HepG2 (cell line): ENCODE data around the gene RNPC3. TPM values are rescaled to one million over a fixed set of nuclear protein-coding genes. Genes with fewer than 3 reads are reported as not detected.

Source experiments
- ARID2 ChIP-seq: sonication (generic); formaldehyde crosslinking; IDR thresholded peaks from 2 replicates; pipeline ENCODE4 v1.8.1; 2022; ENCODE audit warnings: mild to moderate bottlenecking, missing genetic modification reagents, borderline replicate concordance
- CBX5 ChIP-seq: sonication (generic); formaldehyde crosslinking; IDR thresholded peaks from 2 replicates; pipeline ENCODE4 v1.4.0; 2020; ENCODE audit warnings: missing genetic modification reagents, borderline replicate concordance
- DMAP1 ChIP-seq: IDR thresholded peaks from 2 replicates; pipeline ENCODE4 v1.6.1; 2016
- DR1 ChIP-seq: sonication (generic); formaldehyde crosslinking; IDR thresholded peaks from 2 replicates; pipeline ENCODE4 v1.8.0; 2021; ENCODE audit warnings: mild to moderate bottlenecking, missing genetic modification reagents, inconsistent platforms
- FOXK2 ChIP-seq: fragments of 450-650 bp; IDR thresholded peaks from 2 replicates; pipeline ENCODE4 v1.6.1; 2016
- FOXM1 ChIP-seq: sonication (generic); formaldehyde crosslinking; IDR thresholded peaks from 2 replicates; pipeline ENCODE4 v1.5.0; 2020; ENCODE audit warnings: missing genetic modification reagents
- HNRNPK ChIP-seq: fragments of 200-400 bp; formaldehyde crosslinking; IDR thresholded peaks from 2 replicates; pipeline ENCODE4 v1.6.1; 2018; ENCODE audit warnings: low read length, low read depth, moderate library complexity, mild to moderate bottlenecking; ENCODE audit not compliant: poor library complexity, severe bottlenecking
- HOXA3 ChIP-seq: sonication (generic); formaldehyde crosslinking; IDR thresholded peaks from 2 replicates; pipeline ENCODE4 v1.5.0; 2020; ENCODE audit warnings: missing genetic modification reagents
- KDM1A ChIP-seq: IDR thresholded peaks from 2 replicates; pipeline ENCODE4 v1.6.1; 2016; ENCODE audit warnings: missing compliant biosample characterization
- MEF2D ChIP-seq: sonication (generic); formaldehyde crosslinking; IDR thresholded peaks from 2 replicates; pipeline ENCODE4 v1.5.1; 2020; ENCODE audit warnings: mild to moderate bottlenecking, missing genetic modification reagents
- POGZ ChIP-seq: sonication (generic); formaldehyde crosslinking; IDR thresholded peaks from 2 replicates; pipeline ENCODE4 v1.4.0; 2020; ENCODE audit warnings: mild to moderate bottlenecking, missing genetic modification reagents
- SIN3A ChIP-seq: IDR thresholded peaks from 2 replicates; pipeline ENCODE4 v1.6.1; 2011; ENCODE audit warnings: low read depth, mild to moderate bottlenecking, control low read depth, low read length, borderline replicate concordance
- ZBTB21 ChIP-seq: sonication (generic); formaldehyde crosslinking; IDR thresholded peaks from 2 replicates; pipeline ENCODE4 v1.4.0; 2020; ENCODE audit warnings: missing genetic modification reagents
- ZFP1 ChIP-seq: IDR thresholded peaks from 2 replicates; pipeline ENCODE4 v1.6.1; 2016
- ZNF143 ChIP-seq: sonication (generic); formaldehyde crosslinking; IDR thresholded peaks from 2 replicates; pipeline ENCODE4 v1.4.0; 2020; ENCODE audit warnings: missing genetic modification reagents
- ZNF382 ChIP-seq: sonication (generic); formaldehyde crosslinking; IDR thresholded peaks from 2 replicates; pipeline ENCODE4 v1.5.0; 2020; ENCODE audit warnings: missing genetic modification reagents, mild to moderate bottlenecking, borderline replicate concordance
- ZNF746 ChIP-seq: sonication (generic); formaldehyde crosslinking; IDR thresholded peaks from 2 replicates; pipeline ENCODE4 v1.8.0; 2022; ENCODE audit warnings: mild to moderate bottlenecking, missing genetic modification reagents
- ZNF768 ChIP-seq: sonication (generic); formaldehyde crosslinking; IDR thresholded peaks from 2 replicates; pipeline ENCODE4 v1.4.0; 2020; ENCODE audit warnings: missing genetic modification reagents
- polyA plus RNA-seq, 8 experiments: library from polyadenylated mRNA; depleted of rRNA in 3 of 8; stranded (reverse) in 7 of 8; unstranded in 1 of 8; fragments of >200 nt; fragmentation: Illumina TruSeq in 4 of 8; extraction: Trizol in 4 of 8; gene quantifications; 2 replicates each; pipeline versions ENCODE4 v1.2.1 to v1.2.3, GENCODE V29; 2011 to 2016; ENCODE audit warnings: low read depth in 4 of 8, missing spikeins in 1 of 8, mixed read lengths in 1 of 8; ENCODE audit not compliant: insufficient read depth in 1 of 8
- total RNA-seq, 5 experiments: library from RNA; depleted of rRNA; stranded (reverse); fragments of >200 nt; fragmentation: Illumina TruSeq; extraction: Trizol; gene quantifications; 2 replicates each; pipeline ENCODE4 v1.2.3, GENCODE V29; 2016; ENCODE audit warnings: low read depth in 1 of 5
- TF ChIP-seq, protein P1 (sequence below): sonication (generic); formaldehyde crosslinking; IDR thresholded peaks from 2 replicates; pipeline ENCODE4 v1.4.0; 2020; ENCODE audit warnings: missing genetic modification reagents, borderline replicate concordance
- TF ChIP-seq, protein P2 (sequence below): sonication (generic); formaldehyde crosslinking; IDR thresholded peaks from 2 replicates; pipeline ENCODE4 v1.4.0; 2020; ENCODE audit warnings: mild to moderate bottlenecking, missing genetic modification reagents
- TF ChIP-seq, protein P3 (sequence below): sonication (generic); IDR thresholded peaks from 2 replicates; pipeline ENCODE4 v1.6.1; 2016; ENCODE audit warnings: low read depth, borderline replicate concordance
- TF ChIP-seq, protein P4 (sequence below): sonication (generic); formaldehyde crosslinking; IDR thresholded peaks from 2 replicates; pipeline ENCODE4 v1.8.1; 2023; ENCODE audit warnings: mild to moderate bottlenecking, missing genetic modification reagents

RNPC3 gene
- total and polyA plus RNA-seq, 2 of the 13 experiments (the other 11 are each of a cell fraction or from before 2014, with no cell fraction given), result 9.1 to 22.1 TPM

DNA sequence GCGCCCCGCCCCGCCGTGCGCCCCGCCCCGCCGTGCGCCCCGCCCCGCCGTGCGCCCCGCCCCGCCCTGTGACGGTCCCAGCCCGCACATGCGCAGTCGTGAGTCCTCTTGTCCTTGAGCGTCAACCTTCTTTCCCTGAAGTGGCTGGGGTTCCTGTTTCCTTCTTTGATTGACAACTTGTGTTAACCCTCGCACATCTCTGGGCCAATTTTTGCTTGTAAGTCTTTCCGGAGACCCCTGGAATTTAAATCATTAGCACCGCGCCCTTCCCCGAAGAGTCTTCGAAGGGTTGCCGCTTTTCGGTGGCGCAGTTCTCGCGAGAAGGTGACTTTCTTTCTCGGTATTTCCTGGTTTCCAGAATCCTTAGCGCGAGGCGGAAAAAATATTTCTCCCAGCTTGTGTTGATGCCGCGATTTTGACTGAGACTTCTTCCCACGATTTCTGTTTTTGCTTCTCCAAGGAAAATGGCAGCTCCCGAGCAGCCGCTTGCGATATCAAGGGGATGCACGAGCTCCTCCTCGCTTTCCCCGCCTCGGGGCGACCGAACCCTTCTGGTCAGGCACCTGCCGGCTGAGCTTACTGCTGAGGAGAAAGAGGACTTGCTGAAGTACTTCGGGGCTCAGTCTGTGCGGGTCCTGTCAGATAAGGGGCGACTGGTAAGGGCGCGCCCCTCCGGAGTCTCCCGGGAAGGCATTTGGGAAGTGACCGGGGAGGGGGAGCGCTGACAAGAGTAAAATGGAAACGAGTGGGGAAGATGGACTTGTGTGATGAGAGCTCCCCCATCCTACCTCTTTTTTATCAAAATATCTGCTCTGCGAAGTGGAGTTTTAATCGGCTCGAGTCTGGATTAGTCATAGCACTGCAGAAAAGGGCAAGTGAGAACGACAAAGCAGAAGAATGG lies at the start of gene RNPC3 (continued):
- TF ChIP-seq, protein P1, sequence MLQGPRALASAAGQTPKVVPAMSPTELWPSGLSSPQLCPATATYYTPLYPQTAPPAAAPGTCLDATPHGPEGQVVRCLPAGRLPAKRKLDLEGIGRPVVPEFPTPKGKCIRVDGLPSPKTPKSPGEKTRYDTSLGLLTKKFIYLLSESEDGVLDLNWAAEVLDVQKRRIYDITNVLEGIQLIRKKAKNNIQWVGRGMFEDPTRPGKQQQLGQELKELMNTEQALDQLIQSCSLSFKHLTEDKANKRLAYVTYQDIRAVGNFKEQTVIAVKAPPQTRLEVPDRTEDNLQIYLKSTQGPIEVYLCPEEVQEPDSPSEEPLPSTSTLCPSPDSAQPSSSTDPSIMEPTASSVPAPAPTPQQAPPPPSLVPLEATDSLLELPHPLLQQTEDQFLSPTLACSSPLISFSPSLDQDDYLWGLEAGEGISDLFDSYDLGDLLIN (CRISPR knock-in tag), result no peak
- TF ChIP-seq DMAP1 (CRISPR knock-in tag), result peak; percentile 51; the same call in 1 of the 2 replicates
- TF ChIP-seq ZNF382 (CRISPR knock-in tag), result no peak
- TF ChIP-seq ZNF746 (CRISPR knock-in tag), result no peak; the same call in 1 of the 2 replicates
- 0 out of 2 replicates have a peak, but pooled peaks have one; percentile 23 for TF ChIP-seq ZBTB21 (CRISPR knock-in tag)
- peak; percentile 25; the same call in 1 of the 2 replicates for TF ChIP-seq CBX5 (CRISPR knock-in tag)
- peak; percentile 37 for TF ChIP-seq HOXA3
- peak; percentile 87 for TF ChIP-seq ZNF143
- TF ChIP-seq HNRNPK, result no peak
- TF ChIP-seq FOXM1, result no peak
- no peak for TF ChIP-seq DR1
- no peak for TF ChIP-seq ZFP1 (CRISPR knock-in tag)
- no peak for TF ChIP-seq ARID2 (CRISPR knock-in tag)
- TF ChIP-seq KDM1A (CRISPR knock-in tag), result no peak
- TF ChIP-seq MEF2D (CRISPR knock-in tag), result no peak
- TF ChIP-seq, protein P2, sequence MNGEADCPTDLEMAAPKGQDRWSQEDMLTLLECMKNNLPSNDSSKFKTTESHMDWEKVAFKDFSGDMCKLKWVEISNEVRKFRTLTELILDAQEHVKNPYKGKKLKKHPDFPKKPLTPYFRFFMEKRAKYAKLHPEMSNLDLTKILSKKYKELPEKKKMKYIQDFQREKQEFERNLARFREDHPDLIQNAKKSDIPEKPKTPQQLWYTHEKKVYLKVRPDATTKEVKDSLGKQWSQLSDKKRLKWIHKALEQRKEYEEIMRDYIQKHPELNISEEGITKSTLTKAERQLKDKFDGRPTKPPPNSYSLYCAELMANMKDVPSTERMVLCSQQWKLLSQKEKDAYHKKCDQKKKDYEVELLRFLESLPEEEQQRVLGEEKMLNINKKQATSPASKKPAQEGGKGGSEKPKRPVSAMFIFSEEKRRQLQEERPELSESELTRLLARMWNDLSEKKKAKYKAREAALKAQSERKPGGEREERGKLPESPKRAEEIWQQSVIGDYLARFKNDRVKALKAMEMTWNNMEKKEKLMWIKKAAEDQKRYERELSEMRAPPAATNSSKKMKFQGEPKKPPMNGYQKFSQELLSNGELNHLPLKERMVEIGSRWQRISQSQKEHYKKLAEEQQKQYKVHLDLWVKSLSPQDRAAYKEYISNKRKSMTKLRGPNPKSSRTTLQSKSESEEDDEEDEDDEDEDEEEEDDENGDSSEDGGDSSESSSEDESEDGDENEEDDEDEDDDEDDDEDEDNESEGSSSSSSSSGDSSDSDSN (CRISPR knock-in tag), result no peak; the same call in 1 of the 2 replicates
- TF ChIP-seq, protein P3, sequence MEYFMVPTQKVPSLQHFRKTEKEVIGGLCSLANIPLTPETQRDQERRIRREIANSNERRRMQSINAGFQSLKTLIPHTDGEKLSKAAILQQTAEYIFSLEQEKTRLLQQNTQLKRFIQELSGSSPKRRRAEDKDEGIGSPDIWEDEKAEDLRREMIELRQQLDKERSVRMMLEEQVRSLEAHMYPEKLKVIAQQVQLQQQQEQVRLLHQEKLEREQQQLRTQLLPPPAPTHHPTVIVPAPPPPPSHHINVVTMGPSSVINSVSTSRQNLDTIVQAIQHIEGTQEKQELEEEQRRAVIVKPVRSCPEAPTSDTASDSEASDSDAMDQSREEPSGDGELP, result no peak
- TF ChIP-seq, protein P4, sequence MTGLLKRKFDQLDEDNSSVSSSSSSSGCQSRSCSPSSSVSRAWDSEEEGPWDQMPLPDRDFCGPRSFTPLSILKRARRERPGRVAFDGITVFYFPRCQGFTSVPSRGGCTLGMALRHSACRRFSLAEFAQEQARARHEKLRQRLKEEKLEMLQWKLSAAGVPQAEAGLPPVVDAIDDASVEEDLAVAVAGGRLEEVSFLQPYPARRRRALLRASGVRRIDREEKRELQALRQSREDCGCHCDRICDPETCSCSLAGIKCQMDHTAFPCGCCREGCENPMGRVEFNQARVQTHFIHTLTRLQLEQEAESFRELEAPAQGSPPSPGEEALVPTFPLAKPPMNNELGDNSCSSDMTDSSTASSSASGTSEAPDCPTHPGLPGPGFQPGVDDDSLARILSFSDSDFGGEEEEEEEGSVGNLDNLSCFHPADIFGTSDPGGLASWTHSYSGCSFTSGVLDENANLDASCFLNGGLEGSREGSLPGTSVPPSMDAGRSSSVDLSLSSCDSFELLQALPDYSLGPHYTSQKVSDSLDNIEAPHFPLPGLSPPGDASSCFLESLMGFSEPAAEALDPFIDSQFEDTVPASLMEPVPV, result no peak; the same call in 1 of the 2 replicates
- no peak for TF ChIP-seq ZNF768
- no peak for TF ChIP-seq FOXK2
- peak; percentile 83 for TF ChIP-seq SIN3A
- peak; percentile 82 for TF ChIP-seq POGZ (CRISPR knock-in tag)
